Peyer's patch (tissue), 4 donors: Measurements from ENCODE around the gene OR2G3.

Source experiments
- POLR2A ChIP-seq, 2 donors: fragments of 450-650 bp; IDR thresholded peaks; one replicate each; pipeline ENCODE4 v1.5.1; 2017; ENCODE audit warnings: antibody characterized with exemption in 2 of 2, mild to moderate bottlenecking in 2 of 2, moderate library complexity in 2 of 2
- TF ChIP-seq, protein P1 (sequence below), 6 experiments: fragments of 450-650 bp in 4 of 6; fragments of 200-600 bp in 2 of 6; sonication (generic) in 1 of 6; IDR thresholded peaks; one replicate each; pipeline ENCODE4 v1.5.1; 2017 to 2019; ENCODE audit warnings: antibody characterized with exemption in 6 of 6, mild to moderate bottlenecking in 3 of 6, moderate library complexity in 1 of 6

DNA sequence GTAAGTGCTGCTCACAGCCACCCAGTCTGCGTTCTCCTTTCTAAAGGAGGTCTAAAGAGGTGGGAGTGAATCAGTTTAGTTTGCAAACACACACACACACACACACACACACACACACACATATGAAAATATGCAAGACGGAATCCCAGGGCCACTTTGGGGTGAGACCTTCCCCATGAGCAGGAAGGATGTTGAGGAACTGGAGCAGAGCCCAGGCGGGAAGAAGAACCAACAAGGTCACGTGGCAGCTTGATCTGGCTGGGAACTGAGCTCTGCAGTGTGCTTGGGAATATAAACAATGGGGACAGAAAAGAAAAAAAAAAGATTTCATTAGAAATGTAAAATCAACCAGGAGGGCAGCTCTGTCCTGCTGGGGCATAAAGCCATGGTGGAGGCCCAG, 32.6 kb downstream of the OR2G3 start:
- TF ChIP-seq POLR2A (IDR thresholded peaks at IDR 0.05): no peak
- TF ChIP-seq, protein P1, sequence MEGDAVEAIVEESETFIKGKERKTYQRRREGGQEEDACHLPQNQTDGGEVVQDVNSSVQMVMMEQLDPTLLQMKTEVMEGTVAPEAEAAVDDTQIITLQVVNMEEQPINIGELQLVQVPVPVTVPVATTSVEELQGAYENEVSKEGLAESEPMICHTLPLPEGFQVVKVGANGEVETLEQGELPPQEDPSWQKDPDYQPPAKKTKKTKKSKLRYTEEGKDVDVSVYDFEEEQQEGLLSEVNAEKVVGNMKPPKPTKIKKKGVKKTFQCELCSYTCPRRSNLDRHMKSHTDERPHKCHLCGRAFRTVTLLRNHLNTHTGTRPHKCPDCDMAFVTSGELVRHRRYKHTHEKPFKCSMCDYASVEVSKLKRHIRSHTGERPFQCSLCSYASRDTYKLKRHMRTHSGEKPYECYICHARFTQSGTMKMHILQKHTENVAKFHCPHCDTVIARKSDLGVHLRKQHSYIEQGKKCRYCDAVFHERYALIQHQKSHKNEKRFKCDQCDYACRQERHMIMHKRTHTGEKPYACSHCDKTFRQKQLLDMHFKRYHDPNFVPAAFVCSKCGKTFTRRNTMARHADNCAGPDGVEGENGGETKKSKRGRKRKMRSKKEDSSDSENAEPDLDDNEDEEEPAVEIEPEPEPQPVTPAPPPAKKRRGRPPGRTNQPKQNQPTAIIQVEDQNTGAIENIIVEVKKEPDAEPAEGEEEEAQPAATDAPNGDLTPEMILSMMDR (IDR thresholded peaks at IDR 0.05): no peak
